ENCODE results near the gene PLCL2. TPM values are rescaled to one million over a fixed set of nuclear protein-coding genes. Genes with fewer than 3 reads are reported as not detected.

Gene PLCL2
- total and polyA plus RNA-seq, 2 experiments from 2014 or later, result 1.6 to 9.7 TPM

GRCh38 chr3:17045705-17046104 is 160.9 kb downstream of the PLCL2 start:
- TF ChIP-seq EZH2 (IDR thresholded peaks at IDR 0.05; ENCODE audit: low read depth, unreplicated experiment), result no peak
- TF ChIP-seq ZNF462 (CRISPR knock-in tag; IDR thresholded peaks at IDR 0.05), result no peak
- no peak for TF ChIP-seq JUNB (IDR thresholded peaks at IDR 0.05; ENCODE audit: unreplicated experiment)
- no peak for TF ChIP-seq ETS1 (IDR thresholded peaks at IDR 0.05)
- TF ChIP-seq ZNF331 (CRISPR knock-in tag; IDR thresholded peaks at IDR 0.05; ENCODE audit: low read depth), result no peak
- TF ChIP-seq POLR2AphosphoS5 (IDR thresholded peaks at IDR 0.05; ENCODE audit: low read depth), result no peak
- no peak for TF ChIP-seq REST (IDR thresholded peaks at IDR 0.05; ENCODE audit: unreplicated experiment)
- TF ChIP-seq STAT1 (IDR thresholded peaks at IDR 0.05; ENCODE audit: unreplicated experiment), result no peak
- no peak for TF ChIP-seq NANOG (IDR thresholded peaks at IDR 0.05; ENCODE audit: borderline replicate concordance)
- TF ChIP-seq CREB1 (CRISPR knock-in tag; IDR thresholded peaks at IDR 0.05; ENCODE audit: low read depth), result no peak
- no peak for TF ChIP-seq EZH2phosphoT487 (IDR thresholded peaks at IDR 0.05; ENCODE audit: unreplicated experiment)
- TF ChIP-seq CTCF (conservative IDR thresholded peaks at IDR 0.05; ENCODE audit: low read depth in 2 of 2), result no peak
- TF ChIP-seq ZNF114 (CRISPR knock-in tag; IDR thresholded peaks at IDR 0.05), result no peak
- H3K4me3 ChIP-seq, result no peak overlapping the region
- Mint-ChIP-seq H3K27ac (no peak overlapping the region), H3K27me3 (ENCODE audit: insufficient read depth, low read depth, poor library complexity) (peaks cover 1% of the 10 kb centered on the region), H3K4me3 (no peak overlapping the region), H3K9me3 (no peaks in the 10 kb centered on the region), H3K36me3 (ENCODE audit: low read depth) (no peaks in the 10 kb centered on the region), H3K4me1 (peaks cover 33% of the 10 kb centered on the region)
- ATAC-seq, result no peak
- H3K79me2 ChIP-seq (replicated peaks; ENCODE audit: insufficient read depth), result no peaks in the 10 kb centered on the region
- no peak overlapping the region for H3K27ac ChIP-seq (ENCODE audit: low read depth)
- H3K4me2 ChIP-seq, result 0 out of 2 replicates have a peak overlapping the region, but pooled peaks have one; percentile 42
- DNase-seq (ENCODE audit: low spot score), result no peak
- H3K27me3 ChIP-seq (ENCODE audit: insufficient read depth), result no peaks in the 10 kb centered on the region
- H4K20me1 ChIP-seq (replicated peaks; ENCODE audit: insufficient read depth), result no peaks in the 10 kb centered on the region
- H2AFZ ChIP-seq, result no peak overlapping the region
- no peaks in the 10 kb centered on the region for H3K36me3 ChIP-seq (ENCODE audit: insufficient read depth)
- H3K4me1 ChIP-seq (ENCODE audit: insufficient read depth), result peaks cover 30% of the 10 kb centered on the region
- H3K9me2 ChIP-seq (ENCODE audit: insufficient read depth), result no peaks in the 10 kb centered on the region
- H3F3A ChIP-seq (replicated peaks; ENCODE audit: low read depth), result no peaks in the 10 kb centered on the region

All from GM23338 (cell line).